ENCODE data around the gene UQCC3. TPM values are rescaled to one million over a fixed set of nuclear protein-coding genes. Genes with fewer than 3 reads are reported as not detected.

The UQCC3 gene
- total and polyA plus RNA-seq, 2 of the 4 experiments (the other 2 are of a cell fraction) = 5.7 to 9.7 TPM

GRCh38 chr11:62627713-62628112 is 43.8 kb upstream of the UQCC3 start:
- Histone ChIP-seq H2BK15ac (ENCODE audit: low read depth, low read length) (no peak overlapping the region), H3K4me3 (ENCODE audit: insufficient read depth, low read depth, low read length) (no peak overlapping the region), H2BK120ac (ENCODE audit: low read depth, low read length) (no peak overlapping the region), H3K4me2 (ENCODE audit: low read depth, low read length) (no peak overlapping the region), H2BK5ac (ENCODE audit: low read depth, low read length, poor library complexity, severe bottlenecking) (no peak overlapping the region), H3K18ac (ENCODE audit: low read depth, low read length) (no peak overlapping the region), H3K23ac (ENCODE audit: low read depth, low read length) (no peak overlapping the region), H3K4me1 (ENCODE audit: control insufficient read depth, insufficient read depth, low read length) (no peaks in the 10 kb centered on the region), H2AK9ac (replicated peaks; ENCODE audit: low read depth, low read length, poor library complexity) (no peak overlapping the region), H3K79me1 (ENCODE audit: low read depth in 1 of 2, low read length in 2 of 2) (peaks cover 16 to 24% of the 10 kb centered on the region in 2 experiments), H2AK5ac (ENCODE audit: low read depth, low read length) (no peak overlapping the region), H2AFZ (replicated peaks; ENCODE audit: low read length, poor library complexity) (no peak overlapping the region), H4K5ac (ENCODE audit: low read depth, low read length) (no peak overlapping the region), H3K9me3 (ENCODE audit: control insufficient read depth, insufficient read depth, low read length) (no peaks in the 10 kb centered on the region), H3K56ac (ENCODE audit: extremely low read depth, insufficient read depth, low read length) (no peak overlapping the region), H3K27ac (ENCODE audit: insufficient read depth, low read length) (no peak overlapping the region), H3K9ac (ENCODE audit: low read depth, low read length) (no peak overlapping the region), H4K8ac (ENCODE audit: low read depth in 2 of 2, low read length in 2 of 2) (no peak overlapping the region), H4K91ac (ENCODE audit: insufficient read depth, low read depth, low read length) (no peak overlapping the region), H3K9me1 (ENCODE audit: insufficient read depth, low read length) (peaks cover 3% of the 10 kb centered on the region; the same call in 1 of the 2 replicates), H4K20me1 (ENCODE audit: insufficient read depth, low read length) (no peaks in the 10 kb centered on the region; the same call in 1 of the 2 replicates), H3K36me3 (ENCODE audit: control insufficient read depth, insufficient read depth, low read length) (peaks cover 69% of the 10 kb centered on the region), H2BK20ac (ENCODE audit: low read depth, low read length) (no peak overlapping the region), H3K27me3 (ENCODE audit: control insufficient read depth, insufficient read depth, low read length) (no peaks in the 10 kb centered on the region), H3K4ac (ENCODE audit: low read depth, low read length) (no peak overlapping the region), H3K14ac (replicated peaks; ENCODE audit: low read depth, low read length) (no peak overlapping the region)
- intact Hi-C loops (cut with micrococcal nuclease) = no loop called here
- POLR2A ChIA-PET (ENCODE audit: unreplicated experiment) = no interaction called here
- in situ Hi-C loops (cut with MboI; ENCODE audit: low sequenced_read_pairs) = no loop called here
- 64% methylated on average over 2 of the region's 3 CpGs; no CpG with 5 or more reads in 1 of the 2 experiments for WGBS, 2 experiments (ENCODE audit: extremely low coverage in 2 of 2, insufficient read length in 1 of 2)
- TF ChIP-seq ELK1 (IDR thresholded peaks at IDR 0.05; ENCODE audit: borderline replicate concordance, low read depth, low read length) = no peak
- TF ChIP-seq NFE2L2 (IDR thresholded peaks at IDR 0.05; ENCODE audit: low read depth, low read length) = no peak
- TF ChIP-seq FOS (IDR thresholded peaks at IDR 0.05; ENCODE audit: low read depth, low read length) = no peak
- TF ChIP-seq MAFK (IDR thresholded peaks at IDR 0.05; ENCODE audit: low read depth, low read length) = no peak
- no peak for TF ChIP-seq SMC3 (IDR thresholded peaks at IDR 0.05; ENCODE audit: low read depth, low read length)
- TF ChIP-seq RCOR1 (IDR thresholded peaks at IDR 0.05; ENCODE audit: insufficient replicate concordance, low read length) = no peak
- no peak for TF ChIP-seq MXI1 (IDR thresholded peaks at IDR 0.05; ENCODE audit: borderline replicate concordance, low read depth, low read length)
- TF ChIP-seq MAZ (IDR thresholded peaks at IDR 0.05; ENCODE audit: borderline replicate concordance, low read depth, low read length) = no peak
- TF ChIP-seq BHLHE40 (IDR thresholded peaks at IDR 0.05; ENCODE audit: low read depth, low read length) = no peak
- TF ChIP-seq RFX5 (IDR thresholded peaks at IDR 0.05; ENCODE audit: low read depth, low read length) = no peak
- TF ChIP-seq RAD21 (IDR thresholded peaks at IDR 0.05; ENCODE audit: low read length) = no peak
- TF ChIP-seq USF2 (IDR thresholded peaks at IDR 0.05; ENCODE audit: low read depth, low read length) = no peak
- TF ChIP-seq POLR2A (IDR thresholded peaks at IDR 0.05; ENCODE audit: low read depth, low read length) = no peak
- no peak for TF ChIP-seq CEBPB (IDR thresholded peaks at IDR 0.05; ENCODE audit: low read depth, low read length)
- TF ChIP-seq CTCF (conservative IDR thresholded peaks at IDR 0.05; ENCODE audit: low read depth, low read length) = no peak
- no peak for TF ChIP-seq CHD1 (IDR thresholded peaks at IDR 0.05; ENCODE audit: low read depth, low read length)
- dilution Hi-C loops (cut with HindIII; ENCODE audit: low sequenced_read_pairs, unreplicated experiment) = no loop called here
- DNase-seq (no peak), ATAC-seq (ENCODE audit: low read depth) (no peak)
- CTCF ChIA-PET = no interaction called here
- BruUV-seq (replicated peaks) = no TSS peak

Data from IMR-90 (cell line).